Thymus (tissue), 11 donors: Measurements from ENCODE around the gene TMEM222. TPM values are rescaled to one million over a fixed set of nuclear protein-coding genes. Genes with fewer than 3 reads are reported as not detected.
A peak's percentile ranks its signal among the peaks of the same experiment; 100 is the strongest.

Experiments used
- DNase-seq, 9 donors: peaks; one replicate each; pipeline ENCODE4 v3.0.0-alpha.2; 2013; ENCODE audit warnings: low spot score in 9 of 9, low read depth in 6 of 9, missing footprints in 1 of 9
- H3K27ac ChIP-seq, 2 donors: one replicate each; pipeline ENCODE4 v1.5.1; 2013; ENCODE audit warnings: control low read depth in 1 of 2, low read depth in 1 of 2, low read length in 1 of 2, mild to moderate bottlenecking in 1 of 2, moderate library complexity in 1 of 2
- H3K27me3 ChIP-seq, 2 donors: one replicate each; pipeline ENCODE4 v1.5.1; 2013; ENCODE audit warnings: low read length in 1 of 2; ENCODE audit not compliant: control insufficient read depth in 2 of 2, insufficient read depth in 1 of 2
- H3K36me3 ChIP-seq, 2 donors: one replicate each; pipeline ENCODE4 v1.5.1; 2013; ENCODE audit warnings: low read length in 1 of 2, mild to moderate bottlenecking in 1 of 2, moderate library complexity in 1 of 2; ENCODE audit not compliant: control insufficient read depth in 2 of 2, insufficient read depth in 2 of 2
- H3K4me1 ChIP-seq, 2 donors: one replicate each; pipeline ENCODE4 v1.5.1; 2013; ENCODE audit warnings: low read length in 2 of 2; ENCODE audit not compliant: control insufficient read depth in 2 of 2, insufficient read depth in 2 of 2
- H3K4me3 ChIP-seq, 2 donors: one replicate each; pipeline ENCODE4 v1.5.1; 2013; ENCODE audit warnings: low read length in 2 of 2, control low read depth in 1 of 2, mild to moderate bottlenecking in 1 of 2
- H3K9me3 ChIP-seq, 2 donors: one replicate each; pipeline ENCODE4 v1.5.1; 2013; ENCODE audit warnings: low read length in 1 of 2, mild to moderate bottlenecking in 1 of 2; ENCODE audit not compliant: control insufficient read depth in 2 of 2, insufficient read depth in 1 of 2
- WGBS: extraction: QIAGEN DNeasy Blood & Tissue Kit; methylation state at CpG from one replicate; pipeline ENCODE4 v1.1.7; 2013; 5-methylcytosine and 5-hydroxymethylcytosine counted together
- polyA plus RNA-seq: library from polyadenylated mRNA; stranded (reverse); fragments of 200-250 nt; gene quantifications from one replicate; pipeline ENCODE4 v1.2.3, GENCODE V29; 2013
- total RNA-seq: library from RNA; stranded (reverse); fragments of 120-200 nt; gene quantifications from one replicate; pipeline ENCODE4 v1.2.4, GENCODE V29; 2013
- donor health status: healthy.

Gene TMEM222
- total and polyA plus RNA-seq, 2 donors, result 22.8 to 35.5 TPM

DNA sequence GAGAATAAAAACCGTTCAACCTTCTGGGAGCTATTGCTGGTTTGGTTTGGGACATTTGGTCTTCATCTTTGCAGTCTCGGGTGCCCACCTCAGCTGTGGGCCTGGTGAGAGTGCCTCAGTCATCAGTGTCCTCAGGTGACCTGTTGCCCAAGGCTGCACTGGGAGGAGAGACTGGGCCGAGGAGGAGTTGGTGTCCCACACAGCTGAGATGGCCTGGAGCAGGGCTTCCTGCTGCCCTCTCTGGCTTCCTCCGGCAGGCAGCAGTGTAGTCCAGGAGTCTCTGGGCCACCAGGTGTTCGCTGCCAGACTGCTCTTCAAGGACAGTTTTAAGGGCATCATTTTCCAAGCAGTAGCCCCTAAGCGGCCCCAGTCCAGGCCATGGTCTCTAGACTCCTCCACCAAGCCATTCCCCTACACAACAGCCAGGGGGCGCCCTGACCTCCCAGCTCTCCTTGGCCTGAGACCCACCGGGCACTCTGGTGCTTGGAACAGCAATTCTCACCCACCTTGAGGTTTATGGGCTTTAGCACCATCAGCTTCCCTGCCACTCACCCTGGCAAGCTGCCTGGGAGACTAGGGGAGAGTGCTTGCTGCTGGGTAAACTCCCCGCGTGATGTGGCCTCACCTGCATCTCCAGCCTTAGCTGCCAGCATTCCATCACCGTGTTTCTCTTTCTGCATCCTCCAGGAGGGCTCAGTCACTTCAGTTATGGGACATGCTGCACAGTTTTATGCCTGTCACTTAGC lies 10.7 kb downstream of the TMEM222 start:
- Histone ChIP-seq H3K27me3 (no peaks in the 10 kb centered on the region), H3K9me3 (peaks cover 0 to 4% of the 10 kb centered on the region in 2 donors), H3K4me3 (no peak overlapping the region), H3K4me1 (peaks cover 0 to 2% of the 10 kb centered on the region in 2 donors), H3K27ac (no peak overlapping the region), H3K36me3 (peaks cover 77 to 89% of the 10 kb centered on the region in 2 donors)
- WGBS, result 83% methylated on average over 11 of the region's 11 CpGs
- DNase-seq, result peak in 3 of 9 donors; percentile 25 to 51 (median 45)

DNA sequence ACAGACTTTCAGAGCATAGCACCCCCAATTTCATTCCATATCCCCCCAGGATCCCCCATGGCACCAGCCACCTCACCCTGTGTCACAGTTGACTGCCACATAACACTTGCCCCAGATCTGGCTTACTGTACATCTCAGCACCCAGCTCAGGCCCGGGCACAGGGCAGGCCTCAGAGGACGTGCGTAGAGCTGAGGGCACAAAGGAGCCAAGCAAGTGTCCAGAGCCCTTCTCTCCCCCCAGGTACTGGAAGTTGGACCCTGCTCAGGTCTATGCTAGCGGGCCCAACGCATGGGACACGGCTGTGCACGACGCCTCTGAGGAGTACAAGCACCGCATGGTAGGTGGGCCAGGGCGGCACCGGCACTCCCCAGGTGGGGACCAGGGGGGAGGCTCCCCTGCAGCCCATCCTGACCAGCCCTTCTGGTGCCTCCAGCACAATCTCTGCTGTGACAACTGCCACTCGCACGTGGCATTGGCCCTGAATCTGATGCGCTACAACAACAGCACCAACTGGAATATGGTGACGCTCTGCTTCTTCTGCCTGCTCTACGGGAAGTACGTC lies 11.8 kb downstream of the TMEM222 start:
- peaks cover 71 to 78% of the 10 kb centered on the region in 2 donors for H3K36me3 ChIP-seq

DNA sequence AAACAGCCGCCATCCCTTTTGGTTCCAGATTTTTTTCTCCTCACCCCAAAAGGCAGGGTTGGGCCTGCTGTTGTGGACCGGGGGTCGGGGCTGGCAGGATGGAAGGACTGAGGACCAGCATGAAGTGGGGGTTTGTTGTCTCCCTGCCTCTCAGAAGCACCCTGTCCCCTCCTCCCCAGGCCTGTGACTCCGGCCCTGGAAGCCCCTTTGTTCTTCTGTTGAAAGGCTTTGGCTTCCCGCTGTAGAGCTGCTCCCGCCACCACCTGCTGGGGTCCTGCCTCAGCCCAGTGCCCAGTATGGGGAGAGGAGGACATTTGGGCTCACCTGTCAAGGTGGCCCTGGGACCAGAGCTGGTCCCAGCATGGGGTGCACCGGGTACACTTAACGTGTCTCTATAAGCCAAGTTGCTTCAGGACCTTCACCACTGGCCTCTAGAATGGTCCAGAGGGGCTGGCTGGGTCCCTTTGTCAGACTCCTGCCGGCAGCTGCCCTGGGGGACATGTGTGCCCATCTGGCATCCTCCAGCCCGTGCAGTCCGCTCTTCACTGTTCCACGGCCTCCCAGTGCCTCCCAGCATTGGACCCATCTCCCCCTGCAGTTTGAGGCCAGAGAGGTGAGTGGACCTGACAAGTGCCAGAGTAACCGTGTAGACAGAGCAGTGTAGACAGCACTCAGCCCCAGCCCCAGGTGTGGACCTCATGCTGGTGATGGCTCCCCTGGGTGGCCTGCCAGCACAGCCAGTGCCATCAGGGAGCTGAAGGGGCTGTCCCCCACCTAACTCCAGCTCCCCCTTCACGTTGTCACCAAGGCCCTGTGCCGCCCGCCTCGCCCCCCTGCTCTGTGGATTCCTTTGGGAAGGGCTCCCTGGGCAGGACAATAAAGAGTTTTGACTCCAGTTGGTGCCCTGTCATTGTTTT lies 13.8 kb downstream of the TMEM222 start:
- Histone ChIP-seq H3K27me3 (no peaks in the 10 kb centered on the region), H3K4me3 (no peak overlapping the region), H3K36me3 (peaks cover 64 to 71% of the 10 kb centered on the region in 2 donors), H3K4me1 (peaks cover 2 to 19% of the 10 kb centered on the region in 2 donors), H3K9me3 (peaks cover 0 to 4% of the 10 kb centered on the region in 2 donors), H3K27ac (no peak overlapping the region)
- WGBS, result 96% methylated on average over 17 of the region's 17 CpGs
- DNase-seq, result no peak

More for the DNA sequence above, 11.8 kb downstream of the TMEM222 start:
- Histone ChIP-seq H3K4me3 (no peak overlapping the region), H3K27me3 (no peaks in the 10 kb centered on the region), H3K4me1 (peaks cover 0 to 2% of the 10 kb centered on the region in 2 donors), H3K9me3 (peaks cover 0 to 4% of the 10 kb centered on the region in 2 donors), H3K27ac (no peak overlapping the region)
- WGBS, result 95% methylated on average over 17 of the region's 17 CpGs
- no peak for DNase-seq

DNA sequence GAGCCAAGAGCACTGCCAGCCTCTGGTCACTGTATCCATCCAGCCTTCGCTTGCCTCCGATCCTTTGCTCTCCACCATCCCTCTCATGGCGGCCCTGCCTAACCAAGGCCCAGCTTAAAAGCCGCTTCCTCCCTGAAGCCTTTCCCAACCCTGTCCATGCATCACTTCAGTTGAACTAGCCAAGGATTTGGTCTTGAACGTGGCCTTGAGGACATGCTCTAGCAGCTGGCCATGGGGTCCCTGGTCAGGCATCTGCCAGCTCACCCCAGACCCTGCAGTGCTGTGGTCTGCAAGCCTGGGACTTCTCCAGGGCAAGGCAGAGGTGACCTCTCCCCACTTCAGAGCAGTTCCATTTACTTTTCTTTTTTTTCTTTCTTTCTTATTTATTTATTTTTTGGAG lies 14.8 kb downstream of the TMEM222 start:
- Histone ChIP-seq H3K27me3 (no peaks in the 10 kb centered on the region), H3K4me3 (no peak overlapping the region), H3K27ac (no peak overlapping the region), H3K36me3 (peaks cover 54 to 61% of the 10 kb centered on the region in 2 donors), H3K9me3 (peaks cover 0 to 4% of the 10 kb centered on the region in 2 donors), H3K4me1 (peaks cover 10 to 29% of the 10 kb centered on the region in 2 donors)
- DNase-seq, result no peak
- 97% methylated on average over 5 of the region's 5 CpGs for WGBS

DNA sequence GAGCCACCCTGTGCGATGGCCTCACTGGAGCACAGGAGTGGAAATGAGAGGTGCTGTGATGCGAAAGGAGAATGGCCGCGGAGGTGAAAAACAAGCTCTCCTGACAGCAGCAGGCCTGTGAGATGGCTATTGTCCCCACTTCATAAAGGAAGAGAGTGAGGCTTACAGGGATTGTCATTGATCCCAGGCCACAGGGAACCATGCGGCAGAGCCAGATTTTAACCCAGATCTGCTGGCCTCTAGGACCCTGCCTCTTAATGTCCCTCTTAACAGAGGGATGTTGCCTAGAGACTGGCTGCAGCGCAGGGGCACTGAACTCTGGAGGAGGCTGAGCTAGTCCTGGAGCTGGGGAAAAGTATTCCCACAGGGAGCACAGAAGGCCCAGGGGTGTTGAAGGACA lies 16.8 kb downstream of the TMEM222 start:
- peaks cover 25 to 47% of the 10 kb centered on the region in 2 donors for H3K4me1 ChIP-seq
- no peak for DNase-seq
- peaks cover 0 to 7% of the 10 kb centered on the region in 2 donors for H3K9me3 ChIP-seq
- H3K4me3 ChIP-seq, result no peak overlapping the region
- WGBS, result 98% methylated on average over 6 of the region's 6 CpGs
- peaks cover 34 to 46% of the 10 kb centered on the region in 2 donors for H3K36me3 ChIP-seq
- no peaks in the 10 kb centered on the region for H3K27me3 ChIP-seq
- peak overlapping the region in 1 of 2 donors; percentile 18 for H3K27ac ChIP-seq

DNA sequence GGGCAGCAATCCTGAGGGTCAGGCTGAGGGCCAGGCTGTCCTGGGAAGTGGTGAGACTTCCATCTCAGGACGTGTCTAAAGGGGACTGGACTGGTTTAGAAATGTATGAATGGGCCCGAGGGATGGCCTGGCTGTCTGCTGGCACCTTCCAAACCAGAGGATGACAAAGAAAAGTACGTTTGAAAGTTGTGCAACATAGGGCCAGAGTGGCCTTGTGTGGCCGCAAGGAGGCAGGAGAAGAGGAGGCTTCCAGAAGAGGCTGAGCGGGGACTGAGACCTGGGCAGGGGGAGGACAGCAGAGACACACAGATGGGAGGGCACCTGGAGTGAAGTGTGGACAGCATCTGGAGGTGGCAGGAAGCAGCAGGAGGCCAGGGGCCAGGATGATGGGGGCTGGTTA lies 17.2 kb downstream of the TMEM222 start:
- 97% methylated on average over 5 of the region's 5 CpGs for WGBS
- H3K27ac ChIP-seq, result peak overlapping the region in 1 of 2 donors; percentile 18

DNA sequence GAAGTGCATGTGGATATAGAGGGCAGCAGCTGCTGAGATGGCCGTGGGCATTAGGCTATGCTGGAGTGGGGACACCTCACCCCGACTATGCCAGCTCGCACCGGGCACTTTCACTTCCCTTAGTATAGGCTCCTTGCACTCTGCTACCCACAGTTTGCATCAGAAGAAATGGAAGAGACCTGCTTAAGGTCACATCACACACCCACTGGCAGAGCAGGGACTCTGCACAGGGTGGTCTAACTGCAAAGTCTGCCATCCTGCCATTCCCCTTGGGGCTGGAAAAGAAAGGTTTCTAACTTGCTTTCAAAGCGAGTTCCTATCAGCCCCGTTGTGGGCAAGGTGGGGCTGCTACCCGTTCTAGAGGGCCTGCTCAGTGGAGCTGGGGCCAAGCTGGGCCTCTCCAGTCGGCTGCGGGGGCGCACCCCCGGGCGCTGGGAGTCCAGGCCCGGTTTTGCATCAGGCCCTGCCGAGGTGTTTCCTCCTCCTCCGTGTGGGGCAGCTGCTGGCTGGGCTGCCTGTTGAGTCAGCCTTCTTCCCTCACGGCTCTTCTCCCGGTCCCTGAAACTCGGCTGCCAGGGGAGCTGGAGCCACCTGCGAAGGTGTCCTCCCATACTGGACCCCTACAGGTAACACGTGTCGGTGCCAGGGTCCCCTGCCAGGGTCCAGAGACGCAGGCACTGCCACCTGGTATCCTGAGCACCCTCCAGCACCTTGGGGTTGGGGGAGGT lies 19.7 kb downstream of the TMEM222 start, which contains the start of gene SYTL1:
Gene SYTL1, plus strand, starts transcription at position 498 of the 728 bp plus-strand sequence. CDS start 3,313 bp downstream, outside the sequence.
- Histone ChIP-seq H3K36me3 (peaks cover 14 to 25% of the 10 kb centered on the region in 2 donors), H3K27ac (peak within 1 kb of the TSS; percentile 92 to 97), H3K9me3 (peaks cover 0 to 3% of the 10 kb centered on the region in 2 donors), H3K27me3 (no peaks in the 10 kb centered on the region), H3K4me1 (peaks cover 30 to 66% of the 10 kb centered on the region in 2 donors), H3K4me3 (peak within 1 kb of the TSS; percentile 57 to 70)
- DNase-seq, result peak in 5 of 9 donors; percentile 54 to 88 (median 72)
- 3% methylated on average over 22 of the region's 22 CpGs for WGBS

More for the DNA sequence above, 17.2 kb downstream of the TMEM222 start:
- DNase-seq, result no peak
- H3K4me1 ChIP-seq, result peaks cover 27 to 51% of the 10 kb centered on the region in 2 donors
- peaks cover 0 to 7% of the 10 kb centered on the region in 2 donors for H3K9me3 ChIP-seq
- no peak overlapping the region for H3K4me3 ChIP-seq
- peaks cover 30 to 41% of the 10 kb centered on the region in 2 donors for H3K36me3 ChIP-seq
- no peaks in the 10 kb centered on the region for H3K27me3 ChIP-seq

DNA sequence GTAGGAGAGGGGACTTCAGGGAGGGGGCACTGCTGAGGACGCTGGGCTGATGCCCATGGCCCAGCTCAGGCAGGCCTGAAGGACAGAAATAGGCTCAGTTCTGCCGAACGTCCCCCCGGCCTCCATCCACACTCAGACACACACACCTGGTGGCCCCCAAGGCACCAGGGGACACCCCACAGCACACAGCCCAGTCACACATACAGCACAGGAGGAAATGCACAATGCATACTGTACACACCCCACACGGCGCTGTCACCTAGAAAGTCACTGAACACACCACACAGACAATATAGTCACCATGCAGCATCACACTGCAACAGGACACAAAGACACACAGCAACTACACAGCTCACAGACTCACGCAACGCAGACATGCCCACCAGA lies 20.4 kb downstream of the TMEM222 start:
- DNase-seq, result peak in 1 of 9 donors; percentile 73
- Histone ChIP-seq H3K27ac (peak overlapping the region; percentile 92 to 97), H3K27me3 (no peaks in the 10 kb centered on the region), H3K4me3 (peak overlapping the region; percentile 57 to 70), H3K4me1 (peaks cover 30 to 66% of the 10 kb centered on the region in 2 donors), H3K36me3 (peaks cover 9 to 22% of the 10 kb centered on the region in 2 donors), H3K9me3 (peaks cover 0 to 3% of the 10 kb centered on the region in 2 donors)
- WGBS, result 20% methylated on average over 8 of the region's 8 CpGs
